ENCODE data around the gene OR51S1.
"Not testable (repeated sequence)": the region's sequence is repeated elsewhere in the genome, so short reads cannot be mapped to it uniquely, and the experiment has no call there.

The OR51S1 gene

DNA sequence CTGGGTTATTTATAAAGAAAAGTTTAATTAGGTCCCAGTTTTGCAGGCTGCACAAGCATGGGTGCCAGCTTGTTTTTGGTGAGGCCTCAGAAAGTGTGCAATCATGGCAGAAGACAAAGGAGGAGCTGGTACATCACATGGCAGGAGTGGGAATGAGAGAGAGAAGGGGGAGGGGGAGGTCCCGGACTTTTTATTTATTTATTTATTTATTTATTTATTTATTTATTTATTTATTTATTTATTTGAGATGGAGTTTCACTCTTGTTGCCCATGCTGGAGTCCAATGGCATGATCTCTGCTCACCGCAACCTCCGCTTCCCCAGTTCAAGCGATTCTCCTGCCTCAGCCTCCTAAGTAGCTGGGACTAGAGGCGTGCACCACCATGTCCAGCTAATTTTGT lies 47.7 kb downstream of the OR51S1 start:
- DNase-seq: not testable (repeated sequence)

DNA sequence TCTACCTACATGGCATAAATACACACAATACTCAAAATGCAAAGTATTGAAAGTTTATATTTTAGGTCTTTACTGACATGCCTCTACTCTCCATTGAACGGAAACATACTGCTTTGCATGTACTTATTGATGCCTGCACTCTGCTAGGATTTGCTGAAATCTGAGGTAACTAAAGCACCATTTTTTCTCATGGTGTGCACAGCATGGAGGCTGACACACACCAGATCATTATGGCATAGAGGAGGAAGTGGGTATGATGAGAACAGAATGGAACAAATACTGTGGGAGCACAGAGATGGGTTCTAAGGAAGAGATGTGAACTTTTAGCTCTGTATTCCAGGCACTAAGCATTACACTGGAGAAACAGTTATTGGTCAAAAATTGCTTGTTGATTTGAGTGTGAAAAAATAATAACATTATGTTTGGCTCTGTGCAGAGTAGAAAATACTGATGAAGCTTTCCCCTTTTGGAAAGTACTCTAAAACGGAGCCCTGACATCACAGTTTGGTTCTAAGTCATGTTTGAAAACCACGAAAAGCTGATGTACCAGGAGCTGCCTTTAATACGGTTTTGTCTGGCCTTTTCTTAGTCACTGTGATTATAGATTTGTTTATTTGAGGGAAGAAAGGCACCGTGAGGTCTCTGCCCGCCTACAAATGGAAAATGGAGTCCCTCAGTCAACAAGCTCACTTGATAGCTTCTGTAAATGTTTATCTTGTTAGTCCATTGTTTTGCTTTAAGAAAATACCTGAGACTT lies 50.4 kb downstream of the OR51S1 start:
- DNase-seq: no peak
